SU-DHL-6 (cell line): Measurements from ENCODE around the gene NACC2.

Experiments used
- CTCF ChIP-seq: fragments of 200-600 bp; sonication (generic); IDR thresholded peaks from one replicate; pipeline ENCODE4 v1.5.1; 2017; ENCODE audit warnings: antibody characterized with exemption, mild to moderate bottlenecking, low read length, moderate library complexity; ENCODE audit not compliant: insufficient read depth, poor library complexity, severe bottlenecking
- EZH2phosphoT487 ChIP-seq: fragments of 200-600 bp; sonication (generic), shearing (Covaris generic); conservative IDR thresholded peaks from 2 replicates; pipeline ENCODE4 v1.6.1; 2018; ENCODE audit warnings: mild to moderate bottlenecking, antibody characterized with exemption, low read length, moderate library complexity, mixed read lengths

GRCh38 chr9:136059321-136059791 lies 35.7 kb downstream of the NACC2 start:
- TF ChIP-seq CTCF: no peak
- TF ChIP-seq EZH2phosphoT487: no peak
